Islet precursor cell (in vitro differentiated cells): ENCODE measurements around the gene GSTT2.
A peak's percentile ranks its signal among the peaks of the same experiment; 100 is the strongest.
"Not testable (repeated sequence)": the region's sequence is repeated elsewhere in the genome, so short reads cannot be mapped to it uniquely, and the experiment has no call there.

Source experiments
- DNase-seq: peaks from one replicate; pipeline ENCODE4 v3.0.0-alpha.2; 2018

GSTT2 gene

DNA sequence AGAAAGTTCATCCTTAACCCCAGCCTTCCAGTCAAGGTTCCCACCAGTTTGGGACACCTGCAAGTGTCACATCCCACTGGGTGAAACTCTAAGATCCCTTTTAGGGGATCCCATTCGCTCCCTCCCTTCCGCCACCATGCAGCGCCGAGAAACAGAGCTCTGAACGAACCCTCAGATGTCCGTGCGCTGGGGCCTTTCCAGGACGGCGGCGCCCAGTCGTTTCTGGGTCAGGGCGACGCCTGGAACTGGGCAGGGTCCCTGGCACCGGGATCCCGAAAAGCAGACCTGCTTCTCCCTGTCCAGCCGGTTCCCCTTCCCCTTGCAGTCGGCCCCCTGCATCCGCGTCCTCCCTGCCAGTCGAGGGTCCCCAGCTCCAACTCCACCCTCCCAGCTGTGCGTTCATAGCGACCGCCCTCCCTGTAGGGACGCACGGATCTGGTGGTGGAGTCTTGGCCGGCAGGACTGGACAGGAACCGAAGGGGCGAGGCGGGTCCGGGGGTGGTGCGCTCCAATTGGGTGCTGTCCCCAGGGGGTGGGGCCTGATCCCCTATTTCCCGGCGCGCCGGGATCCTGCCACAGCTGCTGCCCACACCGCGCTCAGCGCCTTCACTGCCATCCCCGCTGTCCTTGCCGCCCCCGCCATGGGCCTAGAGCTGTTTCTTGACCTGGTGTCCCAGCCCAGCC is at the start of gene GSTT2:
Gene GSTT2, plus strand, starts transcription at position 578 of the 684 bp plus-strand sequence.
- DNase-seq: not testable (repeated sequence)

- no peak for DNase-seq
Measured at GRCh38 chr22:23938328-23939016, 41.5 kb upstream of the GSTT2 start.

DNA sequence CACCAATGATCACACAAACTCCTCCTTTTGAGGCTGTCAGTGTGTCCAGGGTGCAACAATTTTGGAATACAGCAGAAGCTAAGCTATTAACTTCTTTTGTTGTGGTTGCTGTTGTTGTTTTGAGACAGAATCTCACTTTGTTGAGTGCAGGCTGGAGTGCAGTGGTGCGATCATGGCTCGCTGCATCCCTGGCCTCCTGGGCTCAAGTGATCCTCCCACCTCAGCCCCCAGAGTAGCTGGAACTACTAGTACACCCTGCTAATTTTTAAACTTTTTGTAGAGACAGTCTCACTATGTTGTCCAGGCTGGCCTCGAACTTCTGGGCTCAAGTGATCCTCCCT is 40.9 kb upstream of the GSTT2 start:
- no peak for DNase-seq

DNA sequence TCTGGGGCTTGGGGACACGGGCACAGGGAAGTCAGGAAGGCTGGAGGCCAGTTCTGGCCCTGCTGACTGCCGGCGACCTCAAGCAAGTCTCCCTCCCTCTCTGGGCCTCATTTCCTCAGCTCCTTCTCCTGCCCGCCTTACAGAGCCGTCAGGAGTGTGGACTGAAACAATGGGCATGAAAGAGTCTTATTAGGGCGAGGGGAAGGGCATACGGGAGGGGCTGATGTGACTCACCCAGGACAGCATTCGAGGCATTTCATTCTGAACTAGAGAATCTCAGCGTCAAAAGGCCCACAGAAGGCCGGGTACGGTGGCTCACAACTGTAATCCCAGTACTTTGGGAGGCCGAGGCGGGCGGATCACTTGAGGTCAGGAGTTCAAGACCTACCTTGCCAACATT is 39.8 kb upstream of the GSTT2 start:
- DNase-seq: not testable (repeated sequence)

- not testable (repeated sequence) for DNase-seq
Measured at GRCh38 chr22:23947391-23947790, 32.5 kb upstream of the GSTT2 start.

- not testable (repeated sequence) for DNase-seq
Measured at GRCh38 chr22:23949764-23950163, 30.2 kb upstream of the GSTT2 start.

- not testable (repeated sequence) for DNase-seq
Measured at GRCh38 chr22:23951383-23951782, 28.6 kb upstream of the GSTT2 start.

DNA sequence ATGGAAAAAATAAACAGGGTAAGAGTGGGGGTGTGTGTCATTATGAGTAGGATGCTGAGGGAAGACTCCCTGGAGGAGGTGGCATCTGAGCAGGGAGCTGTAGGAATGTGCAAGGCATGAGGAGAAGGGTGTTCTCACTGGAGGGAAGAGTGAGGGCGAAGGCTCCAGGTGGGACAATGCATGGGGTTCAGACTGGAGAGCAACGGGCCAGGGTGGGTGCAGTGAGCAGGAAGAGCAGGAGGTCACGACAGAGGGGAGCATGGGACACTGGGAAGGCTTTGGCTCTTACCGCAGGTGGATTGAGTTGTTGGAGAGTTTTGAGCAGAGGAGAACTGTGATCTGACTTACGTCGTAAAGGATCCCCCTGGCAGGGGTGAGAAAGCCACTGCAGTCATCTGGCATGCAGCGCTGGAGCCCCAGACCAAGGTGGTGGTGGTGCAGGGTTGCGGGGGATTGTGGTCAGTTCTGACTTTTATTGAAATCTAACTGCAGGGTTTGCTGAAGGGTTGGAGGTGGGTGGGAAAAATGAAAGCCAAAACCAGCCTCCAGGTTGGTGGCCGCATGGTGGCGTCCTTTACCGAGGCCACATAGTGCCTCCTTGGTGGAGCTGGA is 27.0 kb upstream of the GSTT2 start:
- DNase-seq: not testable (repeated sequence)

DNA sequence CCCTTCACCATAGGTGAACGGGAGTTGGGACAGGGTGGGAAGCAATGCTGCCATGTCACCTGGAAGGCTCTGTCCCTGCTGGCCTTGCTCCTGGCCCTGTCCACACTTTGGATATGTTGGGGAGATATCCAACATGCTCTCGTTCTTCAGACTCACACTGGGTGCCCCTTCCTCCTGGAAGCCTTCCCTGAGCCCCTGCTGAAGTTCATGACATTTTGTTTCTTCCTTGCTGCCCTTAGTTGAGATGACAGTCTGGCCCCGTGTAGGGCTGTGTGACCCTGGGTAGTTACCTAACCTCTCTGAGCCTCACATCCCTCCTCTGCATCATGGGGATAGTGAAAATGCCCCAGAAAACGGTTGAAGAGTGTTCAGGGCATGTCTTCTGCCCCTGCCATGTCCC is 26.4 kb upstream of the GSTT2 start:
- not testable (repeated sequence) for DNase-seq

- DNase-seq: not testable (repeated sequence)
Measured at GRCh38 chr22:23954193-23954990, 25.5 kb upstream of the GSTT2 start.

DNA sequence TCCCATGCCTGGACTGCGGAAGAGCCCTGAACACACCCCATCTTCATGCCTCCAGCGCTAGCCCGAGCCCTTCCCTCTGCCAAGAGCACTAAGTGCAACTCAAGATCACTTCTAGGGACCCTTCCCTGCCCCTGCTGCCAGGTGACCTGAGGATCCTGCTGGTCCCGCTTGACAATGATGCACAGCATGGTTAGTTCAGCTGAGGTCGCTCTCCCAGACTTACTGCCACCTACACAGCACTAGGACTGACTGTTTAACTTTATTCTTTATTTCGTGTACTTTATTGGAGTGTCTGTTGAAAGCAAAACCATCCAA is 25.0 kb upstream of the GSTT2 start:
- DNase-seq: not testable (repeated sequence)

DNA sequence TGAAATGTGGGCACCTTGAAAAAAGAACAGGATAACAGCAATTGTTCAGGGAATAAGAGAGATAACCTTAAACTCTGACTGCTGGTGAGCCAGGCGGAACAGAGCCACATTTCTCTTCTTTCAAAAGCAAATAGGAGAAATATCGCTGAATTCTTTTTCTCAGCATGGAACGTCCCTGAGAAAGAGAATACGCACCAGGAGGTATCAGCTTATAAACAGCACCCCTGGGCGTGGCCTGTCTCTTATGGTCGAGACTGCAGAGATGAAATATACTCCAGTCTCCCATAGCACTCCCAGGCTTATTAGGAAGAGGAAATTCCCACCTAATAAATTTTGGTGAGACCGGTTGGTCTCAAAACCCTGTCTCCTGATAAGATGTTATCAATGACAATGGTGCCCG is 24.0 kb upstream of the GSTT2 start:
- not testable (repeated sequence) for DNase-seq

DNA sequence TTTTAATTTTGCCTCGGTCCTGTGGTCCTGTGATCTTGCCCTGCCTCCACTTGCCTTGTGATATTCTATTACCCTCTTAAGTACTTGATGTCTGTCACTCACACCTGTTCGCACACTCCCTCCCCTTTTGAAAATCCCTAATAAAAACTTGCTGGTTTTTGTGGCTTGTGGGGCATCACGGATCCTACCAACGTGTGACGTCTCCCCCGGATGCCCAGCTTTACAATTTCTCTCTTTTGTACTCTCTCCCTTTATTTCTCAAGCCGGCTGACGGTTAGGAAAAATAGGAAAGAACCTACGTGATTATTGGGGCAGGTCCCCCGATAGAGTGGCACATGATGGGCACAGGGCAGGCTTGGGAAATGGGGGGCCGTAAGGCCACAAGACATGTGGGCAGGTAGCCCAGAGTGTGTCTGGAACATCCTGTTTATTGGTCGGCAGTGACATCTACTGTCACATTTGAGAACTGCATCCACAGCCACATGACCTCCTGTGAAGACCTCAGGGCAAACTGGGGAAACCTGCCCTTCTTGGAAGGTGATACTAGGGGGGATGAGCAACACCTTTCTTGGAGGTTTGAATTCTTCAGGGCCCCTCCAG is 23.5 kb upstream of the GSTT2 start:
- peak; percentile 84 for DNase-seq

GRCh38 chr22:23961084-23961771 is 18.7 kb upstream of the GSTT2 start, which contains the start of gene GSTT2B:
Gene GSTT2B, minus strand, starts transcription at chr22:23961195. Its CDS starts 64 bp downstream, at chr22:23961131.
- DNase-seq: not testable (repeated sequence)

DNA sequence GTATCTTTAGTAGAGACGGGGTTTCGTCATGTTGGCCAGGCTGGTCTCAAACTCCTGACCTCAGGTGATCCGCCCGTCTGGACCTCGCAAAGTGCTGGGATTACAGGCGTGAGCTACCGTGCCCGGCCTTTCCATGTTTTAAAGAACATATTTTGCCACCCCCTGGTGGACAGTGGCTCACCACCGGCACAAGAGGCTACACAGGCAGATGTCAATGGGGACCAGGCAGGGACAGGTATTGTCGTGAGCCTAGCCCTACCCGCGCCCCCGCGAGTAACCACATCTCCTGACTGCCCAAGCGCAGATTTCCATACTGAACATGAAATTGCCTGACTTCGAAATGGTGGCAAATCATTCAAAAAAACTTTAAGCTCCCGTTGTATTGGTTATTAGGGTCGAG is 13.8 kb upstream of the GSTT2 start:
- not testable (repeated sequence) for DNase-seq

- DNase-seq: not testable (repeated sequence)
Measured at GRCh38 chr22:23966568-23966967, 13.4 kb upstream of the GSTT2 start, which contains the start of gene DDTL. Gene DDTL, plus strand, starts transcription at chr22:23966888. Its CDS starts 27 bp downstream, at chr22:23966915.

GRCh38 chr22:23969071-23969470 is 10.9 kb upstream of the GSTT2 start:
- DNase-seq: no peak

GRCh38 chr22:23970201-23970641 is 9.7 kb upstream of the GSTT2 start:
- DNase-seq: no peak

GRCh38 chr22:23970816-23971486 is 9.0 kb upstream of the GSTT2 start:
- no peak for DNase-seq

- not testable (repeated sequence) for DNase-seq
Measured at GRCh38 chr22:23971927-23972326, 8.0 kb upstream of the GSTT2 start.

GRCh38 chr22:23974345-23974744 is 5.6 kb upstream of the GSTT2 start, which contains the start of gene DDT:
Gene DDT, minus strand, starts transcription at chr22:23974441. Its CDS starts 27 bp downstream, at chr22:23974414.
- not testable (repeated sequence) for DNase-seq
